ENCODE measurements around the gene SYNE3.

- TF ChIP-seq CTCF (conservative IDR thresholded peaks at IDR 0.05 in 1 of 2, IDR thresholded peaks at IDR 0.05 in 1 of 2; ENCODE audit: low read depth in 1 of 2, low read length in 2 of 2) (no peak), EZH2 (IDR thresholded peaks at IDR 0.05; ENCODE audit: low read length, missing control alignments) (no peak)
These were observed 17.4 kb upstream of the SYNE3 start for GRCh38 chr14:95533822-95534221.
